ENCODE results near the gene ATP6V1C2. TPM values are rescaled to one million over a fixed set of nuclear protein-coding genes. Genes with fewer than 3 reads are reported as not detected.

ATP6V1C2 gene
- total RNA-seq, 2 experiments from 2014 or later = not detected

DNA sequence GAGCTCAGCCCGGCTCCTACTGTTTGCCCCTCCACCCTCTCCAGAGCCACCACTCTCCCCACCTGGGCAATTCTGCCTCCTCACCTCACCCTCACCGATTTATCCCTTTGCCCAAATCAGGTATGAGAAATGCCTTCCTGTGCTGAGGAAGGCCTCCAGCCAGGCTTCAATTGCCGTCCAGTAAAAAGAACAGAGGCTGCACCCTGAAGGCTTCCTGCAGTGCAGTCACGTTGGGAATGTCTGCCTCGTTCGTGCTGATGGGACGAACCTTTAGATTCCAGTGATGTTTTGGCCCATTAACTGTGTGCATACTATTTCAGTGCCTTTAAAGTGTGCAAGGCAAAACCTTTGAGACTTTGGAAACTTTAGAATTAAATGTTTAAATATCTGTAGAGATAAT lies 34.2 kb downstream of the ATP6V1C2 start:
- DNase-seq = no peak
- no peaks in the 10 kb centered on the region for H3K9me3 ChIP-seq (ENCODE audit: control insufficient read depth in 1 of 2, insufficient read depth in 1 of 2, low read length in 2 of 2)
- no peaks in the 10 kb centered on the region for H3K4me1 ChIP-seq (ENCODE audit: insufficient read depth, low read length)
- no peak overlapping the region for H3K27ac ChIP-seq (ENCODE audit: low read depth in 1 of 2, low read length in 2 of 2)
- intact Hi-C loops (cut with DNase I, micrococcal nuclease) = no loop called here
- H3K36me3 ChIP-seq (ENCODE audit: insufficient read depth, low read length) = no peaks in the 10 kb centered on the region
- no peaks in the 10 kb centered on the region for H3K27me3 ChIP-seq (ENCODE audit: control insufficient read depth in 1 of 2, insufficient read depth in 2 of 2, low read length in 2 of 2)
- no peaks in the 10 kb centered on the region for H3K9me3 Mint-ChIP-seq
- no peak overlapping the region for H3K4me3 Mint-ChIP-seq
- no peaks in the 10 kb centered on the region for H3K36me3 Mint-ChIP-seq (ENCODE audit: low read depth)
- H3K4me3 ChIP-seq (ENCODE audit: low read length) = no peak overlapping the region
- peaks cover 4% of the 10 kb centered on the region for H3K27me3 Mint-ChIP-seq
- ATAC-seq (ENCODE audit: poor library complexity) = no peak
- H3K27ac Mint-ChIP-seq = no peak overlapping the region
- ChIA-PET CTCF (no interaction called here), POLR2A (no interaction called here)
- TF ChIP-seq, protein P1, sequence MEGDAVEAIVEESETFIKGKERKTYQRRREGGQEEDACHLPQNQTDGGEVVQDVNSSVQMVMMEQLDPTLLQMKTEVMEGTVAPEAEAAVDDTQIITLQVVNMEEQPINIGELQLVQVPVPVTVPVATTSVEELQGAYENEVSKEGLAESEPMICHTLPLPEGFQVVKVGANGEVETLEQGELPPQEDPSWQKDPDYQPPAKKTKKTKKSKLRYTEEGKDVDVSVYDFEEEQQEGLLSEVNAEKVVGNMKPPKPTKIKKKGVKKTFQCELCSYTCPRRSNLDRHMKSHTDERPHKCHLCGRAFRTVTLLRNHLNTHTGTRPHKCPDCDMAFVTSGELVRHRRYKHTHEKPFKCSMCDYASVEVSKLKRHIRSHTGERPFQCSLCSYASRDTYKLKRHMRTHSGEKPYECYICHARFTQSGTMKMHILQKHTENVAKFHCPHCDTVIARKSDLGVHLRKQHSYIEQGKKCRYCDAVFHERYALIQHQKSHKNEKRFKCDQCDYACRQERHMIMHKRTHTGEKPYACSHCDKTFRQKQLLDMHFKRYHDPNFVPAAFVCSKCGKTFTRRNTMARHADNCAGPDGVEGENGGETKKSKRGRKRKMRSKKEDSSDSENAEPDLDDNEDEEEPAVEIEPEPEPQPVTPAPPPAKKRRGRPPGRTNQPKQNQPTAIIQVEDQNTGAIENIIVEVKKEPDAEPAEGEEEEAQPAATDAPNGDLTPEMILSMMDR (IDR thresholded peaks at IDR 0.05) = no peak
- no peaks in the 10 kb centered on the region for H3K4me1 Mint-ChIP-seq (ENCODE audit: low read depth)

DNA sequence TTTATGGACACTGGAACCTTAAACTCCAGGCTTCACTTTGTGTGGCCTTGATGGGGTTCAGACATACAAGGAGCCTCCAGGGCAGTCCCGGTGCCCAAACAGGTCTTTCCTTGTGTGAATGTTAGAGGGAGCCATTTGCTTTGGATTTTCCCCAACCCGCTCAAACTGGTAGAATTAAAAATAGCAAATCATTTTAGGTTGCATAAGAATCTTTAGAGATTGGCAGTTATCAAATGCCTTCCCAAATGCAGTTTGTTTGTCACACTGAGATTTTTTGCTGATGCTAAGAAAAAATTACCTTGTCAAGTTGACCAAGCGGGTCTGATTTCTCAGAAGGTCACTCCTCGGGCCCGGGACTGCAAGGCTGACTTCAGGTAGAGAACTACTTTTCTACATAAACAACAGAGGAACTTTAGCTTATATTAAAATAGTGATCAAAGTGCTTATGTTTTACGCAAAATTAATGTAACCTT lies 36.4 kb downstream of the ATP6V1C2 start:
- ATAC-seq (ENCODE audit: poor library complexity) (no peak), DNase-seq (no peak)
- no peaks in the 10 kb centered on the region for H3K27me3 ChIP-seq (ENCODE audit: control insufficient read depth in 1 of 2, insufficient read depth in 2 of 2, low read length in 2 of 2)
- Mint-ChIP-seq H3K4me1 (ENCODE audit: low read depth) (no peaks in the 10 kb centered on the region), H3K27ac (no peak overlapping the region), H3K9me3 (no peaks in the 10 kb centered on the region), H3K36me3 (ENCODE audit: low read depth) (no peaks in the 10 kb centered on the region), H3K27me3 (no peaks in the 10 kb centered on the region), H3K4me3 (no peak overlapping the region)
- no peak overlapping the region for H3K4me3 ChIP-seq (ENCODE audit: low read length)
- TF ChIP-seq, protein P1 (IDR thresholded peaks at IDR 0.05) = no peak
- intact Hi-C loops (cut with DNase I, micrococcal nuclease) = no loop called here
- POLR2A ChIA-PET = no interaction called here
- no peak overlapping the region for H3K27ac ChIP-seq (ENCODE audit: low read depth in 1 of 2, low read length in 2 of 2)
- no peaks in the 10 kb centered on the region for H3K4me1 ChIP-seq (ENCODE audit: insufficient read depth, low read length)
- H3K9me3 ChIP-seq (ENCODE audit: control insufficient read depth in 1 of 2, insufficient read depth in 1 of 2, low read length in 2 of 2) = no peaks in the 10 kb centered on the region
- H3K36me3 ChIP-seq (ENCODE audit: insufficient read depth, low read length) = no peaks in the 10 kb centered on the region
- CTCF ChIA-PET = no interaction called here

DNA sequence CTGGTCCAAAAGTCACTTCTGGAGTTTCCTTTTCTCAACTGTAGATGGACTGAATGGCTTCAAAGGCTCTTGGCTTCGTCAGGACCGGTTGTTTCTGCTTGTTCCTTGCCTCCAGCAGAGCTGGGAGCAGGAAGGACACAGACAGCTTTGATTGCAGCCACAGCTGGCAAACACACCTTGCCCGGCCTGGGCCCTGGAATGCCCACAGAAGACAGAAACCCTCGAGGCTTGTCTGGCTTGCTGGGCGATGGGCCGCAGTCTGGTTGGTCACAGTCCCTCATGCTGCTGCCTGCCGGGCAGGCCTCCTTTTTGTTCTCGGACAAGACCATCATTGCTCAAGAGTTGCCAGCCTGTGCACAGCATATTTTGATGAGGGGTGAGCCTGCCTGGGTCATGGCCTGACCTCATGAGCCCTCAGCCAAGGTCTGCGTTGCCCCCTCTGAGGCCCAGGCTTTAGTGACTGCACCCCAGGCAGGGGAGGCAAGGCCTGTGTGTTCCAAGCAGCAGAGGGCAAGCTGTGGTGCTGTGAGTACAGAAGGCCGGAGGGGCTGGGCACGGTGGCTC lies 37.8 kb downstream of the ATP6V1C2 start:
- intact Hi-C loops (cut with DNase I, micrococcal nuclease) = no loop called here
- Mint-ChIP-seq H3K9me3 (no peaks in the 10 kb centered on the region), H3K4me3 (no peak overlapping the region), H3K27ac (no peak overlapping the region), H3K4me1 (ENCODE audit: low read depth) (no peaks in the 10 kb centered on the region), H3K36me3 (ENCODE audit: low read depth) (no peaks in the 10 kb centered on the region), H3K27me3 (no peaks in the 10 kb centered on the region)
- no peak for ATAC-seq (ENCODE audit: poor library complexity)
- ChIA-PET POLR2A (no interaction called here), CTCF (no interaction called here)
- Histone ChIP-seq H3K27ac (ENCODE audit: low read depth in 1 of 2, low read length in 2 of 2) (no peak overlapping the region), H3K36me3 (ENCODE audit: insufficient read depth, low read length) (no peaks in the 10 kb centered on the region), H3K27me3 (ENCODE audit: control insufficient read depth in 1 of 2, insufficient read depth in 2 of 2, low read length in 2 of 2) (no peaks in the 10 kb centered on the region), H3K4me1 (ENCODE audit: insufficient read depth, low read length) (no peaks in the 10 kb centered on the region), H3K4me3 (ENCODE audit: low read length) (no peak overlapping the region), H3K9me3 (ENCODE audit: control insufficient read depth in 1 of 2, insufficient read depth in 1 of 2, low read length in 2 of 2) (no peaks in the 10 kb centered on the region)
- TF ChIP-seq, protein P1 (IDR thresholded peaks at IDR 0.05) = no peak
- DNase-seq = no peak
